ENCODE measurements around the gene KIF21A.

DNA sequence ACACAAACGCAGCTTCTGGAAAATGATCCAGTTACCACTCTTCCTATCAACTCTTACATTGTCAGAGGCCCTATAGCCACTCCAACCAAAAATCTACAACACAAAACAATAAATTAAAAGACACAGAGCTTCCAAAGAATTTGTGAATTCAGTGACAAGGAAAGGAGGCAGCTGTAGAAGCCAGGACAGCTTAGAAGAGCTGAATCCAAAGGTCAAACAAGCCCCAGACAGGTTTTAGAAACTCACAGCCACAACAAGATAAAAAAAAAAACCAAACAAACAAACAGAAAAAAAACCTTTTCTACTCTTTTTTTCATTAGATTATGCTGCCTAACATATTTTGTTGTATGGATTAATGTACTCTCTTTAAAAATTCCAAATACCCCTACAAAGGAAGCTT, 94.4 kb downstream of the KIF21A start:
- TF ChIP-seq, protein P1, sequence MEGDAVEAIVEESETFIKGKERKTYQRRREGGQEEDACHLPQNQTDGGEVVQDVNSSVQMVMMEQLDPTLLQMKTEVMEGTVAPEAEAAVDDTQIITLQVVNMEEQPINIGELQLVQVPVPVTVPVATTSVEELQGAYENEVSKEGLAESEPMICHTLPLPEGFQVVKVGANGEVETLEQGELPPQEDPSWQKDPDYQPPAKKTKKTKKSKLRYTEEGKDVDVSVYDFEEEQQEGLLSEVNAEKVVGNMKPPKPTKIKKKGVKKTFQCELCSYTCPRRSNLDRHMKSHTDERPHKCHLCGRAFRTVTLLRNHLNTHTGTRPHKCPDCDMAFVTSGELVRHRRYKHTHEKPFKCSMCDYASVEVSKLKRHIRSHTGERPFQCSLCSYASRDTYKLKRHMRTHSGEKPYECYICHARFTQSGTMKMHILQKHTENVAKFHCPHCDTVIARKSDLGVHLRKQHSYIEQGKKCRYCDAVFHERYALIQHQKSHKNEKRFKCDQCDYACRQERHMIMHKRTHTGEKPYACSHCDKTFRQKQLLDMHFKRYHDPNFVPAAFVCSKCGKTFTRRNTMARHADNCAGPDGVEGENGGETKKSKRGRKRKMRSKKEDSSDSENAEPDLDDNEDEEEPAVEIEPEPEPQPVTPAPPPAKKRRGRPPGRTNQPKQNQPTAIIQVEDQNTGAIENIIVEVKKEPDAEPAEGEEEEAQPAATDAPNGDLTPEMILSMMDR (IDR thresholded peaks at IDR 0.05): no peak
- no peak for TF ChIP-seq POLR2A (IDR thresholded peaks at IDR 0.05)
